Measurements from ENCODE around the gene KRT75. TPM values are rescaled to one million over a fixed set of nuclear protein-coding genes. Genes with fewer than 3 reads are reported as not detected.

Gene KRT75
- total RNA-seq, 1 donor: not detected

- Histone ChIP-seq H3K4me1 (ENCODE audit: insufficient read depth, low read length) (no peaks in the 10 kb centered on the region), H3K4me3 (ENCODE audit: low read length) (no peak overlapping the region), H3K27me3 (ENCODE audit: insufficient read depth, low read length) (no peaks in the 10 kb centered on the region), H3K9me3 (ENCODE audit: low read depth, low read length) (no peaks in the 10 kb centered on the region)
Measured at GRCh38 chr12:52398176-52398575, 36.0 kb downstream of the KRT75 start.

- no peak overlapping the region for H3K4me3 ChIP-seq (ENCODE audit: low read length)
- H3K4me1 ChIP-seq (ENCODE audit: insufficient read depth, low read length): no peaks in the 10 kb centered on the region
- H3K9me3 ChIP-seq (ENCODE audit: low read depth, low read length): no peaks in the 10 kb centered on the region
- H3K27me3 ChIP-seq (ENCODE audit: insufficient read depth, low read length): no peaks in the 10 kb centered on the region
Measured at GRCh38 chr12:52396656-52397055, 37.5 kb downstream of the KRT75 start.

DNA sequence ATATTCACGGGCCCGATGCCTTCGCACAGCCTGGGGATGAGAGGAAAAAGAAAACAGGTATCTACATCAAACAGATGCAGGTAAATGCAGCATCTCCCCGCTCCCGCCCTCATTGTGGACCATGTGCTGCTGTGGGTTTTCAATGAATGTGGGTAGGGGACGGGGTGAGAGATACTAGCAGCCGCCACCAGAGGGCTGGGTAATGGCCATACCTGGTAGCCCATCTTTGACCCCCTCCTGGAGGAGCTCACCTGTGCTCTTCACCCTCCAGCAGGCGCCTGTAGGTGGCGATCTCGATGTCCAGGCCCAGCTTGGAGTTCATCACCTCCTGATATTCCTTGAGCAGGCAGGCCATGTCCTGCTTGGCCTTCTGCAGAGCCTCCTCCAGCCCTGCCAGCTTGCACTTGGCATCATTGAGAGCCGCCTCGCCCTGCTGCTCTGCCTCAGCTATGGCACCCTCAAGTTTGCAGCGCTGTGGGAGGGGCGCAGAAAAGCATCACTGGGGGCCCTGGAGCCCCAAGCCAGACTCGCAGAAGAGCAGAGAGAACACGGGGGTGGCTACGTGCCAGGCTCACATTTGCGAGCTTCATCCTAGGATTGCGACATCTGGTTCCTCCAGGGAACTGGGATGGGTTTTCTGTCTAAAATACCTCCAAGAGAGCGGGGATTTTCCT is 38.3 kb downstream of the KRT75 start:
- H3K27me3 ChIP-seq (ENCODE audit: insufficient read depth, low read length): no peaks in the 10 kb centered on the region
- no peaks in the 10 kb centered on the region for H3K4me1 ChIP-seq (ENCODE audit: insufficient read depth, low read length)
- H3K4me3 ChIP-seq (ENCODE audit: low read length): no peak overlapping the region
- no peaks in the 10 kb centered on the region for H3K9me3 ChIP-seq (ENCODE audit: low read depth, low read length)

- Histone ChIP-seq H3K27me3 (ENCODE audit: insufficient read depth, low read length) (no peaks in the 10 kb centered on the region), H3K4me1 (ENCODE audit: insufficient read depth, low read length) (no peaks in the 10 kb centered on the region), H3K4me3 (ENCODE audit: low read length) (no peak overlapping the region), H3K9me3 (ENCODE audit: low read depth, low read length) (no peaks in the 10 kb centered on the region)
Measured at GRCh38 chr12:52394836-52395405, 39.2 kb downstream of the KRT75 start.

DNA sequence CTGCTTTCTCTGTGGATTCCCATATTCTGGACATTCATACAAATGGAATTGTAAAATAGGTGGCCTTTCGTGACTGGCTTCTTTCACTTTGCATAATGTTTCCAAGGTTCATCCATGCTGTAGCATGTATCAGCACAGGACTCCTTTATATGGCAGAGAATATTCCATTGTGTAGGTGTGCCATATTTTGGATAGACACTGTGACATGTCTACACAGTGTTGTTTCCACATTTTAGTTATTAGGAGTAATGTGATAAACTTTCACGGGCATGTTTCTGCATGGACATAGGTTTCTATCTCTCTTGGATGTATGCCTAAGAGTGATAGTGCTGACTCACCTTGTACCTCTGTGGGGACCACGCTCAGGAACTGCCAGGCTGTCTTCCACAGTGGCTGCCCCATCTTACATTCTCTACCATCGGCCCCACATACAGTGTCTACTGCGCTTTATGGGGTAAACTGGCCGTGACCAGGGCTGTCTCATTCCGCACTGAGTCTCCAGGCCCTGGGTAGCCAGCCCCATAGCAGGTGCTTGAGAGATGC is 41.6 kb downstream of the KRT75 start:
- Histone ChIP-seq H3K9me3 (ENCODE audit: low read depth, low read length) (no peaks in the 10 kb centered on the region), H3K4me3 (ENCODE audit: low read length) (no peak overlapping the region), H3K27me3 (ENCODE audit: insufficient read depth, low read length) (no peaks in the 10 kb centered on the region), H3K4me1 (ENCODE audit: insufficient read depth, low read length) (no peaks in the 10 kb centered on the region)

DNA sequence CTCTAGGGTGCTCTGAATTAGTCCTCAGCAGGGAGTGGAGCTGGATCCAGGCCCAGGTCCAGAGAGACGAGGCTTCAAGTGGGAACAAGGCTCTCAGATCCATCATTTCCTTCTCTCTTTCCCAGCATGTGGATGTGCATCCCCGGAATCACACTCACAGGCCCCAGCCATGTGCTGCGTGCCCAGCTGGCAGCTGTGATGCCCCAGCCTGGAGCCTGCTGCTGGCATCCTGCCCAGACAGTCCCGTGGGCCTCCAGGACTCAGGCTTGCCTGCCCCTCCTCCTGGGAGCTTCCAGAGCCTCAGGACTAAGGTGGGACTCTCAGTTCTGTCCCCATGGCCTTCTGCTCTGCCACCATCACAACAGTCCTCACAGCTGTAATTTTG is 42.6 kb downstream of the KRT75 start:
- H3K9me3 ChIP-seq (ENCODE audit: low read depth, low read length): no peaks in the 10 kb centered on the region
- H3K27me3 ChIP-seq (ENCODE audit: insufficient read depth, low read length): no peaks in the 10 kb centered on the region
- no peak overlapping the region for H3K4me3 ChIP-seq (ENCODE audit: low read length)

GRCh38 chr12:52390739-52391617 is 43.2 kb downstream of the KRT75 start:
- Histone ChIP-seq H3K4me1 (ENCODE audit: insufficient read depth, low read length) (no peaks in the 10 kb centered on the region), H3K9me3 (ENCODE audit: low read depth, low read length) (no peaks in the 10 kb centered on the region), H3K4me3 (ENCODE audit: low read length) (no peak overlapping the region), H3K27me3 (ENCODE audit: insufficient read depth, low read length) (no peaks in the 10 kb centered on the region)

More for the DNA sequence above, 42.6 kb downstream of the KRT75 start:
- no peaks in the 10 kb centered on the region for H3K4me1 ChIP-seq (ENCODE audit: insufficient read depth, low read length)

DNA sequence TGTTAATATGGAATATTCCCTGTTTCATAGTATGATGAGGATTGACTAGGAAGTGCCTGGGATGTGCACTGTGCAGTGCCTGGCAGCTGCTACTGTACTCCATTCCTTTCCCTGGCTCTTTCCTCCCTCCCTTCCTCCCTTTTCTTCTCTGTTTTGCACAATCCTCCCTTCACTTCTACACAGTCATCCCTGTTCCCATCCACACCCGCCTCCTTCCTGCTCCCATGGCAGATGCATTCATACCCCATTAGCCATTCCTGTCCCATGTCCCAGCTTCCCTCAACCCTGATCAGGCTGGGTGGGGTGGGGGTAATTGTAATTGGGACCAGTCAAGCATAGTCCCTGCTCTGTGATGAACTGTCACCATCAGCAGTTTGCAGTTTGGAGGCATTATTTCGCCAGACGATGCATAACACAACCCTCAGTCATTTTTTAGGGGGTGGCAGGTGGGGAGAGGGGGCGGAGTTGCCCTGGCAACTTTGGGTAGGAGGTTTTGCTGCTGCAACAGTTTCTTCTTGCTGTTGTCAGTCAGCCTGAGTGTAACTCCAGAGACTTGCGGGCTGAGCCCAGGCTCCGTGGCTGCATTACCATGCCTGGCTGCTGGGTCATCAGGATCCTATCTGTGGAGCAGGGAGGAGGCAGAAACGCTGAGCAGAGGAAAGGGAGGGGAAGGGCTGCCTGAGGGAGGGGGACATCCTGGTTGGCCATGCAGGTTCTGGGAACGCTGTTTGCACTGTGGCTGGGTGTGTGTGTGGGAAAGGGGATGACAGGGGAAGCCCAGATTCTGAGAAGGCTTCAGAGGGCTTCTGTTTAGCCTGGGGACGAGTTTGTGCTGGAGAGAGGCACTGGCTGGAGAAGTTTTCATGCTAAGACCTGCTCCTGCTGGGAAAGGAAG is 44.6 kb downstream of the KRT75 start:
- H3K4me3 ChIP-seq (ENCODE audit: low read length): no peak overlapping the region
- H3K4me1 ChIP-seq (ENCODE audit: insufficient read depth, low read length): no peaks in the 10 kb centered on the region
- no peaks in the 10 kb centered on the region for H3K27me3 ChIP-seq (ENCODE audit: insufficient read depth, low read length)
- no peaks in the 10 kb centered on the region for H3K9me3 ChIP-seq (ENCODE audit: low read depth, low read length)

- no peaks in the 10 kb centered on the region for H3K4me1 ChIP-seq (ENCODE audit: insufficient read depth, low read length)
- H3K4me3 ChIP-seq (ENCODE audit: low read length): no peak overlapping the region
- no peaks in the 10 kb centered on the region for H3K27me3 ChIP-seq (ENCODE audit: insufficient read depth, low read length)
- H3K9me3 ChIP-seq (ENCODE audit: low read depth, low read length): no peaks in the 10 kb centered on the region
Measured at GRCh38 chr12:52387859-52388258, 46.3 kb downstream of the KRT75 start.

GRCh38 chr12:52385226-52385702 is 48.9 kb downstream of the KRT75 start, which contains the start of gene KRT84:
KRT84 (minus strand) TSS chr12:52385652; CDS start chr12:52385585, 67 bp downstream.
- H3K4me1 ChIP-seq (ENCODE audit: insufficient read depth, low read length): no peaks in the 10 kb centered on the region
- H3K9me3 ChIP-seq (ENCODE audit: low read depth, low read length): no peaks in the 10 kb centered on the region
- no peak within 1 kb of the TSS for H3K4me3 ChIP-seq (ENCODE audit: low read length)
- no peaks in the 10 kb centered on the region for H3K27me3 ChIP-seq (ENCODE audit: insufficient read depth, low read length)

GRCh38 chr12:52383331-52383730 is 50.8 kb downstream of the KRT75 start:
- Histone ChIP-seq H3K27me3 (ENCODE audit: insufficient read depth, low read length) (no peaks in the 10 kb centered on the region), H3K4me3 (ENCODE audit: low read length) (no peak overlapping the region), H3K4me1 (ENCODE audit: insufficient read depth, low read length) (no peaks in the 10 kb centered on the region), H3K9me3 (ENCODE audit: low read depth, low read length) (no peaks in the 10 kb centered on the region)

- H3K4me3 ChIP-seq (ENCODE audit: low read length): no peak overlapping the region
- H3K9me3 ChIP-seq (ENCODE audit: low read depth, low read length): no peaks in the 10 kb centered on the region
- no peaks in the 10 kb centered on the region for H3K4me1 ChIP-seq (ENCODE audit: insufficient read depth, low read length)
- H3K27me3 ChIP-seq (ENCODE audit: insufficient read depth, low read length): no peaks in the 10 kb centered on the region
Measured at GRCh38 chr12:52382854-52383253, 51.3 kb downstream of the KRT75 start.

DNA sequence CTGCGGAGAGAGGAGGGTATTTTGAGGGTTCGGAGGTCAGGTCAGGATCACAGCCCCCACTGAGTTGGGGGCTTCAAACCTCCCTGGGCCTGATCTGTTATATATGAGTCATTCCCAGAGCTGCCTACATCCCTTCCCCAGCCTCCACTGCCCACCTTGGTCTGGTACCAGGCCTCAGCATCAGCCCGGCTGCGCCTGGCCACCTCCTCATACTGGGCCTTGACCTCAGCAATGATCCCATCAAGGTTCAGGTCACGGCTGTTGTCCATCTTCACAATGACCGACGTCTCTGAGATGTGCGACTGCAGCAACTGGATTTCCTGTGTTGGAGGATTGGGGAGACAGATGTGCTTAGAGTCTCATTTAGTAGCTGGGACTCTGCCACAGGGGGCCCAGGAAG is 53.0 kb downstream of the KRT75 start:
- H3K4me1 ChIP-seq (ENCODE audit: insufficient read depth, low read length): no peaks in the 10 kb centered on the region
- H3K27me3 ChIP-seq (ENCODE audit: insufficient read depth, low read length): no peaks in the 10 kb centered on the region
- no peaks in the 10 kb centered on the region for H3K9me3 ChIP-seq (ENCODE audit: low read depth, low read length)
- no peak overlapping the region for H3K4me3 ChIP-seq (ENCODE audit: low read length)

DNA sequence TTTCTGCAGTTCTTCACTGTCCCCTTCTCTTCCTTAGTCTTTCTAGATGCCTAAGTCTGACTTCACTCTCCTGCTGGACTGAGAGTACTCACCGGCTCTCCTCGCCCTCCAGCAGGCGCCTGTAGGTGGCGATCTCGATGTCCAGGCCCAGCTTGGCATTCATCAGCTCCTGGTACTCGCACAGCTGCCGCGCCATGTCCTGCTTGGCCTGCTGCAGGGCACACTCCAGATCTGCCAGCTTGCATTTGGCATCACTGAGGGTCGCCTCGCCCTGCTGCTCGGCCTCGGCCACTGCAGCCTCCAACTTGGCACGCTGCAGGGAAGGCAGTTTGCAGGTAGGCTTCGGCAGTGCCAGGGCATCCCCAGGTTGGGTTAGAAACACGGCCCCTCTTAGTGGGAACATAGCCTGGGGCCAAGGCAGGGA is 53.9 kb downstream of the KRT75 start:
- H3K27me3 ChIP-seq (ENCODE audit: insufficient read depth, low read length): no peaks in the 10 kb centered on the region
- H3K4me3 ChIP-seq (ENCODE audit: low read length): no peak overlapping the region
- H3K9me3 ChIP-seq (ENCODE audit: low read depth, low read length): no peaks in the 10 kb centered on the region
- H3K4me1 ChIP-seq (ENCODE audit: insufficient read depth, low read length): no peaks in the 10 kb centered on the region

All from mononuclear cell (primary cell).